ENCODE measurements around the gene MSI2.

Gene MSI2

DNA sequence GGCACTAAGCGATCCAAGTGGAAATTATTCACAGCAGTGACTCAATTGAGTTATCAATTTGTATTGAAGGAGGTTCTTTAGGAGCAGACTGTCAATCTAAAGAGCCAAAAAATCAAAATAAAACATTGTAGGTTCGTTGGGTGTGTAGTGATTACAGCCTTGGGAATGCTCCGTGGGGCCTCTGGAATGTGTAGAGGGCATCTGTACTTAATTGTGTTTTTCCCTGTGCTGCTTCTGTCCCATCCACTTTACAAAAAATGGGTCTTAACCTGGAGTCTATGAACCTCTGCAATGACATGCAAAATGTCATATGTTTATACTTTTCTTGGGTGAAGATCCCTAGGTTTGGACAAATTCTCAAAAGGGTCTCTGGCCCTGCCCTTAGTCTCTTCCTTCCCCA lies 273.7 kb downstream of the MSI2 start:
- H4K20me1 ChIP-seq (ENCODE audit: control insufficient read depth, insufficient read depth, low read depth, low read length), result no peaks in the 10 kb centered on the region
- peaks cover 12% of the 10 kb centered on the region for H3K36me3 ChIP-seq (ENCODE audit: control insufficient read depth, low read length)
- peaks cover 52% of the 10 kb centered on the region for H3K4me1 ChIP-seq (ENCODE audit: control insufficient read depth, low read length)
- no peaks in the 10 kb centered on the region for H3K9me3 ChIP-seq (ENCODE audit: control insufficient read depth, insufficient read depth, low read length)
- no peaks in the 10 kb centered on the region for H3K27me3 ChIP-seq (ENCODE audit: control insufficient read depth, low read length)
- no peaks in the 10 kb centered on the region for H3K9me2 ChIP-seq (replicated peaks; ENCODE audit: control insufficient read depth, low read length)
- no peaks in the 10 kb centered on the region for H3F3A ChIP-seq (ENCODE audit: control insufficient read depth, insufficient read depth)
- H3K4me3 ChIP-seq (ENCODE audit: low read length), result no peak overlapping the region
- peak overlapping the region; percentile 46 for H3K4me2 ChIP-seq (ENCODE audit: low read length)
- H3K27ac ChIP-seq (ENCODE audit: low read depth, low read length), result 0 out of 2 replicates have a peak overlapping the region, but pooled peaks have one; percentile 16
- peaks cover 15% of the 10 kb centered on the region for H3K79me2 ChIP-seq (ENCODE audit: control insufficient read depth, low read length)
- TF ChIP-seq EZH2phosphoT487 (IDR thresholded peaks at IDR 0.05; ENCODE audit: borderline replicate concordance, low read length), result no peak

DNA sequence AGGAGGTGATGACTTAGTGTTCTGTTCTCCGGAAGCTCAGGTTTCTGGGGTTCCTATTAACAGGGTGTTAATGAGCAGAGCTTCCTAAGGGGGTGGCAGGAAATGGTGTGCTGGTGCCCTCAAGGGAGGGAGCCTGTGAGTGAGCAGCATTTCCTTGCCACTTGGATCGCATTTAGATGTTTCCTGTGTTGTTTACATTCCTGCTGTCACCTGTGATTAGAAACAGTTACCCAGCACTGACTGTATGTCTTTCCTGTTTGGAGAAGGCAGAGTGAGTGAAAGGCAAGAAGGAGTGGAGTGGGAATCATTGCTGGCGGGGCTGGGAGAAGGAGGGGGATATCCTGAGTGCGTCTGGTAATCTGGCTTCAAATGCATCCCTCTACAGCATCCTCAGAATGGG lies 274.2 kb downstream of the MSI2 start:
- Histone ChIP-seq H3K4me2 (ENCODE audit: low read length) (peak overlapping the region; percentile 46), H3K79me2 (ENCODE audit: control insufficient read depth, low read length) (peaks cover 11% of the 10 kb centered on the region)

DNA sequence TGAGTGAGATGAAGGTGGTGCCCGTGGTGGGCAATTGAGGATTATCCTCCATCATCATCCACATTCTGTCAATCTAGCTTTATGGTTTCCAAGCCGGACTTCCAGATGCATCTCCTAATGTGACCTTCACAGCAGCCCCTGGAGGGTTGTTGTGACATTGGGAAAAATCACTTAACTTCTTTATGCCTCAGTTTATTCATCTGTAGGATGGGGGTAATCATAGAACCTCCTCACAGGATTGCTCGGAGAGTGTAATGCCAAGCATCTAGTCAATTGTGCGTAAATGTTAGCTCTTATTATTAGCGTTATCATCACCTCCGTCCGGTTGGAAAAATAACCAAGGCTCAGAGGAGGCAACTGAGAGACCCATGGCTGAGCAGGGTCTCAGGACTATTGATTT lies 274.8 kb downstream of the MSI2 start:
- no peaks in the 10 kb centered on the region for H4K20me1 ChIP-seq (ENCODE audit: control insufficient read depth, insufficient read depth, low read depth, low read length)
- no peak for TF ChIP-seq EZH2phosphoT487 (IDR thresholded peaks at IDR 0.05; ENCODE audit: borderline replicate concordance, low read length)
- TF ChIP-seq, protein P1, sequence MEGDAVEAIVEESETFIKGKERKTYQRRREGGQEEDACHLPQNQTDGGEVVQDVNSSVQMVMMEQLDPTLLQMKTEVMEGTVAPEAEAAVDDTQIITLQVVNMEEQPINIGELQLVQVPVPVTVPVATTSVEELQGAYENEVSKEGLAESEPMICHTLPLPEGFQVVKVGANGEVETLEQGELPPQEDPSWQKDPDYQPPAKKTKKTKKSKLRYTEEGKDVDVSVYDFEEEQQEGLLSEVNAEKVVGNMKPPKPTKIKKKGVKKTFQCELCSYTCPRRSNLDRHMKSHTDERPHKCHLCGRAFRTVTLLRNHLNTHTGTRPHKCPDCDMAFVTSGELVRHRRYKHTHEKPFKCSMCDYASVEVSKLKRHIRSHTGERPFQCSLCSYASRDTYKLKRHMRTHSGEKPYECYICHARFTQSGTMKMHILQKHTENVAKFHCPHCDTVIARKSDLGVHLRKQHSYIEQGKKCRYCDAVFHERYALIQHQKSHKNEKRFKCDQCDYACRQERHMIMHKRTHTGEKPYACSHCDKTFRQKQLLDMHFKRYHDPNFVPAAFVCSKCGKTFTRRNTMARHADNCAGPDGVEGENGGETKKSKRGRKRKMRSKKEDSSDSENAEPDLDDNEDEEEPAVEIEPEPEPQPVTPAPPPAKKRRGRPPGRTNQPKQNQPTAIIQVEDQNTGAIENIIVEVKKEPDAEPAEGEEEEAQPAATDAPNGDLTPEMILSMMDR (IDR thresholded peaks at IDR 0.05; ENCODE audit: low read depth, low read length, poor library complexity, severe bottlenecking), result no peak
- H3K36me3 ChIP-seq (ENCODE audit: control insufficient read depth, low read length), result peaks cover 12% of the 10 kb centered on the region
- no peak overlapping the region for H3K27ac ChIP-seq (ENCODE audit: low read depth, low read length)
- no peaks in the 10 kb centered on the region for H3F3A ChIP-seq (ENCODE audit: control insufficient read depth, insufficient read depth)
- H3K4me3 ChIP-seq (ENCODE audit: low read length), result no peak overlapping the region
- no peaks in the 10 kb centered on the region for H3K9me2 ChIP-seq (replicated peaks; ENCODE audit: control insufficient read depth, low read length)
- no peaks in the 10 kb centered on the region for H3K9me3 ChIP-seq (ENCODE audit: control insufficient read depth, insufficient read depth, low read length)
- no peak overlapping the region; the same call in 1 of the 2 replicates for H3K4me2 ChIP-seq (ENCODE audit: low read length)
- peaks cover 9% of the 10 kb centered on the region for H3K79me2 ChIP-seq (ENCODE audit: control insufficient read depth, low read length)
- peaks cover 42% of the 10 kb centered on the region for H3K4me1 ChIP-seq (ENCODE audit: control insufficient read depth, low read length)
- no peaks in the 10 kb centered on the region for H3K27me3 ChIP-seq (ENCODE audit: control insufficient read depth, low read length)

More for the DNA sequence above, 274.2 kb downstream of the MSI2 start:
- Histone ChIP-seq H3K4me3 (ENCODE audit: low read length) (no peak overlapping the region), H3F3A (ENCODE audit: control insufficient read depth, insufficient read depth) (no peaks in the 10 kb centered on the region), H3K36me3 (ENCODE audit: control insufficient read depth, low read length) (peaks cover 12% of the 10 kb centered on the region), H3K27me3 (ENCODE audit: control insufficient read depth, low read length) (no peaks in the 10 kb centered on the region), H3K27ac (ENCODE audit: low read depth, low read length) (0 out of 2 replicates have a peak overlapping the region, but pooled peaks have one; percentile 16), H3K4me1 (ENCODE audit: control insufficient read depth, low read length) (peaks cover 47% of the 10 kb centered on the region), H3K9me3 (ENCODE audit: control insufficient read depth, insufficient read depth, low read length) (no peaks in the 10 kb centered on the region), H3K9me2 (replicated peaks; ENCODE audit: control insufficient read depth, low read length) (no peaks in the 10 kb centered on the region), H4K20me1 (ENCODE audit: control insufficient read depth, insufficient read depth, low read depth, low read length) (no peaks in the 10 kb centered on the region)
- TF ChIP-seq EZH2phosphoT487 (IDR thresholded peaks at IDR 0.05; ENCODE audit: borderline replicate concordance, low read length), result no peak
- TF ChIP-seq, protein P1 (IDR thresholded peaks at IDR 0.05; ENCODE audit: low read depth, low read length, poor library complexity, severe bottlenecking), result no peak

DNA sequence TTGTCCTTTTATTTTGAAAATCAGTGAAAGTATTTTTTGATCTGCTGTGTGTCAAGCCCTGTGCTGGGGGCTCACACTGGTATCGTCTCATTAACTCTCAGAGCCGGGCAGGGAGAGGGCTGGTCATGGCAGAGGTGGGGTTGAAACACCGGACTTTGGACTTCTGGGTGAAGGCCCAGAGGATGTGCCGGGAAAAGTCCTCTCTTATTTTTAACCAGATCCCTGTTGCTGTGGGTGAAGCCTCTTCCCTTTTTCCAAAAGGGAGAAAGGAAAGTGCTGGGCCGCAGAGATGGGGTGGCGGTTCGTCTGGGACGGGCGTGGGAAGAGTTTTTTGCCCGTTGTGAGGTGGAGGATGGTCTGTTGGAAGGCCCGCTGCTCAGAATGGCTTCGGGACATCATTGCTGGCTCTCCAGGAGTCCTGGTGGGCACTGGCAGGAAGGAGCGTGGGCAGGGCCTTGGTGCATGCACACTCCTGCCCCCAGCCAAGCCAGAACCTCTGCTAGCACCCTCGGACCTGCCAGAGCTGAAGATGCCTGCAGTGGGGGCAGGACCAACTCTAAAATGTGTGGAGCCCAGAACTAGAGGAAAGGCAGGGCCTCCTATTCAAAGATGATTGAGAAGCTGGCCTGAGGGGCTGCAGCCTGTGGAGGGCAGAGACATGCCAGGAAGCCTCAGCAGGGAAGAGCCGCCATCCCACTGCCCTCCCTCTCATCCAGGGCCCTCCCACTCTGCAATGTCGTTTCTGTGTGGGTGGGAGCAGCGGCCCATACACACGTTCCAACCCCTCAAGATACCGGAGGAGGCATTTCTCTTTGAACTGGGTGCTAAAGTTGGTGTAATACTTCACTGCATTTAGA lies 275.6 kb downstream of the MSI2 start:
- H3K4me1 ChIP-seq (ENCODE audit: control insufficient read depth, low read length), result peaks cover 34% of the 10 kb centered on the region
- H3K9me3 ChIP-seq (ENCODE audit: control insufficient read depth, insufficient read depth, low read length), result no peaks in the 10 kb centered on the region
- TF ChIP-seq, protein P1 (IDR thresholded peaks at IDR 0.05; ENCODE audit: low read depth, low read length, poor library complexity, severe bottlenecking), result no peak
- TF ChIP-seq EZH2phosphoT487 (IDR thresholded peaks at IDR 0.05; ENCODE audit: borderline replicate concordance, low read length), result no peak
- H4K20me1 ChIP-seq (ENCODE audit: control insufficient read depth, insufficient read depth, low read depth, low read length), result no peaks in the 10 kb centered on the region
- H3K79me2 ChIP-seq (ENCODE audit: control insufficient read depth, low read length), result peaks cover 3% of the 10 kb centered on the region
- H3K4me2 ChIP-seq (ENCODE audit: low read length), result no peak overlapping the region
- no peak overlapping the region for H3K27ac ChIP-seq (ENCODE audit: low read depth, low read length)
- H3K27me3 ChIP-seq (ENCODE audit: control insufficient read depth, low read length), result no peaks in the 10 kb centered on the region
- no peak overlapping the region for H3K4me3 ChIP-seq (ENCODE audit: low read length)
- H3K9me2 ChIP-seq (replicated peaks; ENCODE audit: control insufficient read depth, low read length), result no peaks in the 10 kb centered on the region
- H3K36me3 ChIP-seq (ENCODE audit: control insufficient read depth, low read length), result peaks cover 12% of the 10 kb centered on the region
- no peaks in the 10 kb centered on the region for H3F3A ChIP-seq (ENCODE audit: control insufficient read depth, insufficient read depth)

All from DOHH2 (cell line).